Activated T-cell treated with anti-CD3 and anti-CD28 coated beads for 4 hours (primary cell): ENCODE data around the gene DHX38.
"Not testable (repeated sequence)": the region's sequence is repeated elsewhere in the genome, so short reads cannot be mapped to it uniquely, and the experiment has no call there.

Experiments used
- DNase-seq: peaks from one replicate; pipeline ENCODE4 v3.0.0-alpha.2; 2020

The DHX38 gene

GRCh38 chr16:72093448-72094265 lies at the start of gene DHX38, which contains the start of gene TXNL4B:
DHX38 (plus strand) TSS chr16:72093847; CDS start chr16:72096158, 2,311 bp downstream.
TXNL4B (minus strand) TSS chr16:72093620; CDS start chr16:72090749, 2,871 bp downstream.
- DNase-seq = peak; percentile 81

GRCh38 chr16:72044296-72044695 lies 49.4 kb upstream of the DHX38 start:
- DNase-seq = no peak

GRCh38 chr16:72044825-72045359 lies 48.8 kb upstream of the DHX38 start:
- DNase-seq = no peak

- no peak for DNase-seq
Measured at GRCh38 chr16:72049110-72049509, 44.5 kb upstream of the DHX38 start.

GRCh38 chr16:72050769-72051464 lies 42.7 kb upstream of the DHX38 start:
- DNase-seq = no peak

- no peak for DNase-seq
Measured at GRCh38 chr16:72051818-72052217, 41.8 kb upstream of the DHX38 start.

GRCh38 chr16:72054254-72054847 lies 39.3 kb upstream of the DHX38 start, which contains the start of gene HP:
HP (plus strand) TSS chr16:72054505; CDS start chr16:72054653, 148 bp downstream.
- not testable (repeated sequence) for DNase-seq

- no peak for DNase-seq
Measured at GRCh38 chr16:72055911-72056310, 37.7 kb upstream of the DHX38 start.

- not testable (repeated sequence) for DNase-seq
Measured at GRCh38 chr16:72057313-72057712, 36.3 kb upstream of the DHX38 start.

- not testable (repeated sequence) for DNase-seq
Measured at GRCh38 chr16:72059060-72059459, 34.6 kb upstream of the DHX38 start.

GRCh38 chr16:72060405-72060804 lies 33.2 kb upstream of the DHX38 start:
- DNase-seq = no peak

GRCh38 chr16:72061564-72061963 lies 32.1 kb upstream of the DHX38 start:
- no peak for DNase-seq

GRCh38 chr16:72064361-72064894 lies 29.2 kb upstream of the DHX38 start:
- DNase-seq = no peak

GRCh38 chr16:72066747-72067146 lies 26.9 kb upstream of the DHX38 start:
- DNase-seq = no peak

- DNase-seq = no peak
Measured at GRCh38 chr16:72068930-72069329, 24.7 kb upstream of the DHX38 start.

GRCh38 chr16:72072514-72073342 lies 20.9 kb upstream of the DHX38 start:
- DNase-seq = no peak

- no peak for DNase-seq
Measured at GRCh38 chr16:72073560-72074230, 20.0 kb upstream of the DHX38 start.

- DNase-seq = not testable (repeated sequence)
Measured at GRCh38 chr16:72075067-72075466, 18.6 kb upstream of the DHX38 start.

- DNase-seq = not testable (repeated sequence)
Measured at GRCh38 chr16:72076991-72077706, 16.5 kb upstream of the DHX38 start.

GRCh38 chr16:72083778-72084404 lies 9.8 kb upstream of the DHX38 start:
- no peak for DNase-seq
